ENCODE results near the gene C1QTNF9B. TPM values are rescaled to one million over a fixed set of nuclear protein-coding genes. Genes with fewer than 3 reads are reported as not detected.

C1QTNF9B gene
- total and polyA plus RNA-seq, 2 of the 8 experiments (the other 6 are each of a cell fraction or from before 2014, with no cell fraction given) = 0.11 TPM; not detected in 1

DNA sequence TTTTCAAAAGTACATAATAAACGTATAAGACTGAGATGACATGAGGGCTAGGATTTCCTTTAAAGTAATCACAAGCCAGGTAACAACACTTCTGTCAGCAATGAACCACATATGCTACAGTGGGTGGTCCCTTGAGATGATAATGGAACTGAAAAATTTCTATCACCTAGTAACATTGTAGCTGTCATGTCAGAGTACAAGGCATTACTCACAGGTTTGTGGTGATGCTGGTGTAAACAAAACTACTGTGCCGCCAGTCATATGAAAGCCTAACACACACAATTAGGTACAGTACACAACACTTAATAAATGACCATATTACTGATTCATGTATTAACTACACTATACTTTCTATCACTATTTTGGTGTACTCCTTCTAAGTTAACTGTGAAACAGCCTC lies 45.0 kb downstream of the C1QTNF9B start (continued):
- TF ChIP-seq CHD7 (IDR thresholded peaks at IDR 0.05; ENCODE audit: insufficient replicate concordance, low read length) (no peak), BCL11A (IDR thresholded peaks at IDR 0.05; ENCODE audit: low read depth in 2 of 2, low read length in 2 of 2) (no peak), FOSL1 (IDR thresholded peaks at IDR 0.05; ENCODE audit: insufficient read depth, low read depth, low read length) (no peak), SIRT6 (IDR thresholded peaks at IDR 0.05; ENCODE audit: low read length) (no peak), CBX5 (IDR thresholded peaks at IDR 0.05; ENCODE audit: low read depth, low read length) (no peak)
